ENCODE data around the gene HNF1A. TPM values are rescaled to one million over a fixed set of nuclear protein-coding genes. Genes with fewer than 3 reads are reported as not detected.

Gene HNF1A
- total and polyA plus RNA-seq, 10 of the 15 experiments (the other 5 are each of a cell fraction or from before 2014, with no cell fraction given): 0.10 TPM; not detected in 9

DNA sequence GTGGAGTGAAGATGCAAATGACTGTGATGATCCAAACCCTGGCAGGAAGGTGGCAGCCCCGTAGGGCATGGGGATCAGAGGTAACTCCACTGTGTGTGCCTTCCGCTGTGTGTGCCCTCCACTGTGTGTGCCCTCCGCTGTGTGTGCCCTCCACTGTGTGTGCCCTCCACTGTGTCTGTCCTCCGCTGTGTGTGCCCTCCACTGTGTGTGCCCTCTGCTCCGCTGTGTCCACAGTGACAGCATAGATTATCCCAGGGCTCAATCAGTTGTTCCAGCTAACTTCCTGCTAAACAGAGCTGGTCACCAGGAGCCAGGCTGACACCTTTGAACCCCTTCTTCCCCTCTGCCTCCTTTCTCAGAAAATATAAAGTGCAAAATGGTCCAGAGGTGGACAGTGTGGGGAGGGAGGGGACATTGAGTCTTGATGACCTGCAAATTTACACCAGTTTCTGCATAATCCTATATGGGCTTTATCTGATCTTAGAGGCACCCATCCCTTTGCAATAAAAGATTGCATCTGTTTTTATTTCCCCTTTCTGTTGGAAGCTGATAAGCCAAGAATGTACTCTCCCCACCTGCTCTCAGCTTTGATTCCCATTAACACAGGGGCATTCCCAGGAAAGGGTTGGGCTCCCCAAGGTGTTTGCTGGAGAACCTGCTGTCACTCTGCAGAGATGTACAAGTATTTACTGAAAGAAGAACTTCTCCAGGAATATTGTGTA is 21.6 kb upstream of the HNF1A start:
- peaks cover 10% of the 10 kb centered on the region for H3K4me1 ChIP-seq (ENCODE audit: control insufficient read depth, insufficient read depth, low read length)
- RAD21 ChIA-PET (ENCODE audit: unreplicated experiment): interaction anchor here (1.6 kb wide), 1 partner anchor 15 kb away, joined by 5 read pairs; no protein-coding TSS in a partner anchor
- H3K36me3 ChIP-seq (ENCODE audit: control insufficient read depth in 2 of 2, insufficient read depth in 2 of 2, low read length in 1 of 2): no peaks in the 10 kb centered on the region
- DNase-seq (ENCODE audit: low read depth, low spot score) (no peak), FAIRE-seq (no peak), ATAC-seq (no peak)
- H2AFZ ChIP-seq (ENCODE audit: control insufficient read depth, low read depth, low read length): no peak overlapping the region
- intact Hi-C loops (cut with micrococcal nuclease; ENCODE audit: unreplicated experiment): no loop called here
- BruUV-seq (replicated peaks): no TSS peak
- H3K9ac ChIP-seq (ENCODE audit: control insufficient read depth, insufficient read depth, low read length): no peak overlapping the region
- H3K79me2 ChIP-seq (ENCODE audit: control insufficient read depth, insufficient read depth, low read length): no peaks in the 10 kb centered on the region
- WGBS (ENCODE audit: insufficient coverage, insufficient replicate concordance, low lambda C conversion rate, missing lambda C conversion rate): 52% methylated on average over 5 of the region's 5 CpGs
- SMC1A ChIA-PET (ENCODE audit: uncharacterized antibody, unreplicated experiment): interaction anchor here (1.3 to 3.1 kb wide), 2 partner anchors 15 to 100 kb away, joined by 3 to 16 read pairs; no protein-coding TSS in a partner anchor
- no peaks in the 10 kb centered on the region for H4K20me1 ChIP-seq (ENCODE audit: control insufficient read depth, insufficient read depth)
- no peaks in the 10 kb centered on the region for H3K27me3 ChIP-seq (replicated peaks in 1 of 2; ENCODE audit: control insufficient read depth in 2 of 2, insufficient read depth in 2 of 2, low read length in 1 of 2)
- H3K9me3 ChIP-seq (replicated peaks; ENCODE audit: control insufficient read depth, insufficient read depth, low read length): no peaks in the 10 kb centered on the region
- TF ChIP-seq ZBED1 (IDR thresholded peaks at IDR 0.05; ENCODE audit: borderline replicate concordance) (no peak), JUND (IDR thresholded peaks at IDR 0.05; ENCODE audit: low read depth, low read length) (no peak), RCOR1 (conservative IDR thresholded peaks at IDR 0.05; ENCODE audit: low read depth, low read length) (no peak), SPI1 (IDR thresholded peaks at IDR 0.05; ENCODE audit: borderline replicate concordance, insufficient read depth, low read depth, low read length) (no peak), SP1 (IDR thresholded peaks at IDR 0.05; ENCODE audit: low read depth, low read length) (no peak), ATF7 (IDR thresholded peaks at IDR 0.05; ENCODE audit: low read depth) (no peak), NRF1 (conservative IDR thresholded peaks at IDR 0.05; ENCODE audit: low read depth, low read length) (no peak), SMAD1 (IDR thresholded peaks at IDR 0.05; ENCODE audit: low read depth, partially characterized antibody) (no peak), POLR2A (IDR thresholded peaks at IDR 0.05; ENCODE audit: low read depth, low read length) (no peak), SIN3A (IDR thresholded peaks at IDR 0.05; ENCODE audit: low read depth, low read length) (no peak)
- TF ChIP-seq, protein P1, sequence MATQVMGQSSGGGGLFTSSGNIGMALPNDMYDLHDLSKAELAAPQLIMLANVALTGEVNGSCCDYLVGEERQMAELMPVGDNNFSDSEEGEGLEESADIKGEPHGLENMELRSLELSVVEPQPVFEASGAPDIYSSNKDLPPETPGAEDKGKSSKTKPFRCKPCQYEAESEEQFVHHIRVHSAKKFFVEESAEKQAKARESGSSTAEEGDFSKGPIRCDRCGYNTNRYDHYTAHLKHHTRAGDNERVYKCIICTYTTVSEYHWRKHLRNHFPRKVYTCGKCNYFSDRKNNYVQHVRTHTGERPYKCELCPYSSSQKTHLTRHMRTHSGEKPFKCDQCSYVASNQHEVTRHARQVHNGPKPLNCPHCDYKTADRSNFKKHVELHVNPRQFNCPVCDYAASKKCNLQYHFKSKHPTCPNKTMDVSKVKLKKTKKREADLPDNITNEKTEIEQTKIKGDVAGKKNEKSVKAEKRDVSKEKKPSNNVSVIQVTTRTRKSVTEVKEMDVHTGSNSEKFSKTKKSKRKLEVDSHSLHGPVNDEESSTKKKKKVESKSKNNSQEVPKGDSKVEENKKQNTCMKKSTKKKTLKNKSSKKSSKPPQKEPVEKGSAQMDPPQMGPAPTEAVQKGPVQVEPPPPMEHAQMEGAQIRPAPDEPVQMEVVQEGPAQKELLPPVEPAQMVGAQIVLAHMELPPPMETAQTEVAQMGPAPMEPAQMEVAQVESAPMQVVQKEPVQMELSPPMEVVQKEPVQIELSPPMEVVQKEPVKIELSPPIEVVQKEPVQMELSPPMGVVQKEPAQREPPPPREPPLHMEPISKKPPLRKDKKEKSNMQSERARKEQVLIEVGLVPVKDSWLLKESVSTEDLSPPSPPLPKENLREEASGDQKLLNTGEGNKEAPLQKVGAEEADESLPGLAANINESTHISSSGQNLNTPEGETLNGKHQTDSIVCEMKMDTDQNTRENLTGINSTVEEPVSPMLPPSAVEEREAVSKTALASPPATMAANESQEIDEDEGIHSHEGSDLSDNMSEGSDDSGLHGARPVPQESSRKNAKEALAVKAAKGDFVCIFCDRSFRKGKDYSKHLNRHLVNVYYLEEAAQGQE (IDR thresholded peaks at IDR 0.05; ENCODE audit: low read depth, low read length): no peak
- in situ Hi-C loops (cut with MboI): no loop called here
- no peak overlapping the region for H3K27ac ChIP-seq (ENCODE audit: control insufficient read depth, insufficient read depth)
- no peak overlapping the region for H3K4me2 ChIP-seq (ENCODE audit: control insufficient read depth, insufficient read depth)
- POLR2A ChIA-PET: interaction anchor here (0.6 kb wide), 1 partner anchor 46 kb away, joined by 5 read pairs; no protein-coding TSS in a partner anchor
- no peak overlapping the region for H3K4me3 ChIP-seq
- CTCF ChIA-PET: interaction anchor here (1.6 to 1.8 kb wide), 2 partner anchors 15 to 159 kb away, joined by 4 to 6 read pairs; no protein-coding TSS in a partner anchor

Data from GM12878 (cell line).